K562 (cell line): ENCODE results near the gene TREX2. TPM values are rescaled to one million over a fixed set of nuclear protein-coding genes. Genes with fewer than 3 reads are reported as not detected.

ENCODE experiments used
- ASH1L ChIP-seq: fragments of 450-650 bp; IDR thresholded peaks from 2 replicates; pipeline ENCODE4 v1.6.1; 2018; ENCODE audit warnings: borderline replicate concordance, mild to moderate bottlenecking, low read depth; ENCODE audit not compliant: partially characterized antibody
- CTBP1 ChIP-seq: fragments of 450-650 bp; IDR thresholded peaks from 2 replicates; pipeline ENCODE4 v1.6.1; 2016; ENCODE audit warnings: borderline replicate concordance
- DMBX1 ChIP-seq: fragments of 250-450 bp; sonication (Bioruptor Pico); IDR thresholded peaks from 2 replicates; pipeline ENCODE4 v1.8.0; 2022; ENCODE audit warnings: inconsistent platforms, mild to moderate bottlenecking, moderate library complexity, borderline replicate concordance
- E2F3 ChIP-seq: fragments of 250-450 bp; sonication (Bioruptor Pico); IDR thresholded peaks from 2 replicates; pipeline ENCODE4 v1.4.0; 2020; ENCODE audit warnings: mild to moderate bottlenecking
- EP400 ChIP-seq: fragments of 450-650 bp; IDR thresholded peaks from 2 replicates; pipeline ENCODE4 v1.6.1; 2017; ENCODE audit warnings: antibody characterized with exemption, mild to moderate bottlenecking, moderate library complexity
- FOXA1 ChIP-seq: fragments of 450-650 bp; IDR thresholded peaks from 2 replicates; pipeline ENCODE4 v1.6.1; 2016; ENCODE audit warnings: mild to moderate bottlenecking, borderline replicate concordance
- MAFG ChIP-seq: fragments of 450-650 bp; conservative IDR thresholded peaks from 2 replicates; pipeline ENCODE4 v1.6.1; 2016; ENCODE audit warnings: missing genetic modification characterization, missing compliant biosample characterization
- NR1H2 ChIP-seq: sonication (generic); formaldehyde crosslinking; IDR thresholded peaks from 2 replicates; pipeline ENCODE4 v1.4.0; 2020; ENCODE audit warnings: mild to moderate bottlenecking, missing genetic modification reagents
- POLR2AphosphoS2 ChIP-seq: IDR thresholded peaks from 2 replicates; pipeline ENCODE4 v1.6.1; 2012; ENCODE audit warnings: low read length, improper control_type of control experiment
- PPARD ChIP-seq: fragments of 250-450 bp; sonication (Bioruptor Pico); IDR thresholded peaks from 2 replicates; pipeline ENCODE4 v1.8.0; 2022; ENCODE audit warnings: inconsistent platforms, mild to moderate bottlenecking, moderate library complexity
- PREB ChIP-seq: sonication (generic); formaldehyde crosslinking; IDR thresholded peaks from 2 replicates; pipeline ENCODE4 v1.8.1; 2023; ENCODE audit warnings: mild to moderate bottlenecking, missing genetic modification reagents
- RAD21 ChIP-seq, 2 experiments: fragments of 250-450 bp in 1 of 2; fragments of 450-650 bp in 1 of 2; sonication (Bioruptor Pico) in 1 of 2; formaldehyde crosslinking in 1 of 2; IDR thresholded peaks in 1 of 2; conservative IDR thresholded peaks in 1 of 2; 2 replicates each; pipeline versions ENCODE4 v1.4.0 to v1.8.0; 2020 to 2022; ENCODE audit warnings: mild to moderate bottlenecking in 2 of 2, moderate library complexity in 1 of 2
- SFPQ ChIP-seq: fragments of 200-400 bp; formaldehyde crosslinking; IDR thresholded peaks from 2 replicates; pipeline ENCODE4 v1.6.1; 2017; ENCODE audit warnings: mild to moderate bottlenecking, low read depth, low read length, moderate library complexity
- STAT5A ChIP-seq: IDR thresholded peaks from 2 replicates; pipeline ENCODE4 v1.6.1; 2012; ENCODE audit warnings: low read length, inconsistent platforms, borderline replicate concordance
- STAT6 ChIP-seq: sonication (generic); formaldehyde crosslinking; IDR thresholded peaks from 2 replicates; pipeline ENCODE4 v1.8.1; 2023; ENCODE audit warnings: mild to moderate bottlenecking, missing genetic modification reagents
- TAF1 ChIP-seq: IDR thresholded peaks from 2 replicates; pipeline ENCODE4 v1.6.1; 2011; ENCODE audit warnings: mild to moderate bottlenecking, low read length, moderate library complexity; ENCODE audit not compliant: insufficient read depth, control insufficient read depth, severe bottlenecking; ENCODE audit errors: extremely low read depth
- TAF7 ChIP-seq: fragments of 450-650 bp; IDR thresholded peaks from 2 replicates; pipeline ENCODE4 v1.6.1; 2016; ENCODE audit warnings: missing genetic modification characterization, missing compliant biosample characterization
- VEZF1 ChIP-seq: fragments of 200-800 bp; sonication (Bioruptor generic); IDR thresholded peaks from 2 replicates; pipeline ENCODE4 v1.6.1; 2017; ENCODE audit warnings: missing genetic modification characterization, missing compliant biosample characterization
- ZBTB8A ChIP-seq: fragments of 450-650 bp; IDR thresholded peaks from 2 replicates; pipeline ENCODE4 v1.6.1; 2018; ENCODE audit warnings: mild to moderate bottlenecking, moderate library complexity; ENCODE audit not compliant: partially characterized antibody
- ZNF324 ChIP-seq: fragments of 250-450 bp; sonication (Bioruptor Pico); IDR thresholded peaks from 2 replicates; pipeline ENCODE4 v1.4.0; 2020; ENCODE audit warnings: mild to moderate bottlenecking
- polyA plus RNA-seq, 8 experiments: library from polyadenylated mRNA; depleted of rRNA in 4 of 8; stranded (reverse) in 5 of 8; unstranded in 3 of 8; fragments of >200 nt; fragmentation: Nextera tagmentation in 2 of 8; fragmentation: Illumina TruSeq in 1 of 8; extraction: Ambion mirVana in 2 of 8; extraction: Trizol in 1 of 8; gene quantifications; 2 replicates each; pipeline versions ENCODE4 v1.2.1 to v1.2.3, GENCODE V29; 2011 to 2014; ENCODE audit warnings: inconsistent platforms in 1 of 8, missing spikeins in 1 of 8
- total RNA-seq, 7 experiments: library from RNA; depleted of rRNA in 6 of 7; stranded (reverse); fragments of >200 nt in 6 of 7; fragmentation: Illumina TruSeq in 2 of 7; extraction: Trizol in 2 of 7; gene quantifications; 2 replicates each; pipeline versions ENCODE4 v1.2.1 to v1.2.3, GENCODE V29; 2011 to 2021; ENCODE audit warnings: low replicate concordance in 1 of 7

The TREX2 gene
- total and polyA plus RNA-seq, 9 of the 15 experiments (the other 6 are each of a cell fraction or from before 2014, with no cell fraction given) = 0.07 to 1.5 (median 0.33) TPM; not detected in 2

GRCh38 chrX:153470411-153471363, 24.8 kb upstream of the TREX2 start, which contains the start of gene HAUS7 (continued):
- peak; percentile 88 for TF ChIP-seq EP400
- peak; percentile 85 for TF ChIP-seq VEZF1
- no peak for TF ChIP-seq ZNF324
- 0 out of 2 replicates have a peak, but pooled peaks have one; percentile 18 for TF ChIP-seq CTBP1
- TF ChIP-seq ASH1L = no peak
- TF ChIP-seq SFPQ = no peak
- no peak for TF ChIP-seq NR1H2 (CRISPR knock-in tag)
- TF ChIP-seq E2F3 (CRISPR knock-in tag) = no peak
- TF ChIP-seq POLR2AphosphoS2 = no peak
- TF ChIP-seq FOXA1 = no peak
- no peak for TF ChIP-seq PPARD (CRISPR knock-in tag)
- no peak for TF ChIP-seq DMBX1
- no peak for TF ChIP-seq STAT5A
- no peak for TF ChIP-seq ZBTB8A
- peak; percentile 40 to 75; a peak in 3 of 4 replicates for TF ChIP-seq RAD21 (CRISPR knock-in tag; conservative IDR thresholded peaks at IDR 0.05 in 1 of 2, IDR thresholded peaks at IDR 0.05 in 1 of 2)
- TF ChIP-seq TAF1 = peak; percentile 52
- no peak for TF ChIP-seq PREB (CRISPR knock-in tag)
- TF ChIP-seq MAFG (tag) = no peak
- no peak for TF ChIP-seq STAT6 (CRISPR knock-in tag)
- no peak for TF ChIP-seq TAF7 (tag)
